IPS-15b (cell line): ENCODE measurements around the gene ZNF407.

Source experiments
- H3K27me3 ChIP-seq: one replicate; pipeline ENCODE4 v1.6.1; 2013; ENCODE audit warnings: low read length; ENCODE audit not compliant: control insufficient read depth, insufficient read depth
- H3K36me3 ChIP-seq: one replicate; pipeline ENCODE4 v1.6.1; 2013; ENCODE audit warnings: low read length; ENCODE audit not compliant: control insufficient read depth, insufficient read depth
- H3K4me1 ChIP-seq: one replicate; pipeline ENCODE4 v1.6.1; 2013; ENCODE audit warnings: mild to moderate bottlenecking, low read length; ENCODE audit not compliant: control insufficient read depth, insufficient read depth
- H3K4me3 ChIP-seq: one replicate; pipeline ENCODE4 v1.5.1; 2013; ENCODE audit warnings: low read depth, low read length
- H3K9ac ChIP-seq: one replicate; pipeline ENCODE4 v1.6.1; 2013; ENCODE audit warnings: low read depth, mild to moderate bottlenecking, low read length
- H3K9me3 ChIP-seq: one replicate; pipeline ENCODE4 v1.6.1; 2013; ENCODE audit warnings: mild to moderate bottlenecking, low read length; ENCODE audit not compliant: control insufficient read depth, insufficient read depth

The ZNF407 gene, protein sequence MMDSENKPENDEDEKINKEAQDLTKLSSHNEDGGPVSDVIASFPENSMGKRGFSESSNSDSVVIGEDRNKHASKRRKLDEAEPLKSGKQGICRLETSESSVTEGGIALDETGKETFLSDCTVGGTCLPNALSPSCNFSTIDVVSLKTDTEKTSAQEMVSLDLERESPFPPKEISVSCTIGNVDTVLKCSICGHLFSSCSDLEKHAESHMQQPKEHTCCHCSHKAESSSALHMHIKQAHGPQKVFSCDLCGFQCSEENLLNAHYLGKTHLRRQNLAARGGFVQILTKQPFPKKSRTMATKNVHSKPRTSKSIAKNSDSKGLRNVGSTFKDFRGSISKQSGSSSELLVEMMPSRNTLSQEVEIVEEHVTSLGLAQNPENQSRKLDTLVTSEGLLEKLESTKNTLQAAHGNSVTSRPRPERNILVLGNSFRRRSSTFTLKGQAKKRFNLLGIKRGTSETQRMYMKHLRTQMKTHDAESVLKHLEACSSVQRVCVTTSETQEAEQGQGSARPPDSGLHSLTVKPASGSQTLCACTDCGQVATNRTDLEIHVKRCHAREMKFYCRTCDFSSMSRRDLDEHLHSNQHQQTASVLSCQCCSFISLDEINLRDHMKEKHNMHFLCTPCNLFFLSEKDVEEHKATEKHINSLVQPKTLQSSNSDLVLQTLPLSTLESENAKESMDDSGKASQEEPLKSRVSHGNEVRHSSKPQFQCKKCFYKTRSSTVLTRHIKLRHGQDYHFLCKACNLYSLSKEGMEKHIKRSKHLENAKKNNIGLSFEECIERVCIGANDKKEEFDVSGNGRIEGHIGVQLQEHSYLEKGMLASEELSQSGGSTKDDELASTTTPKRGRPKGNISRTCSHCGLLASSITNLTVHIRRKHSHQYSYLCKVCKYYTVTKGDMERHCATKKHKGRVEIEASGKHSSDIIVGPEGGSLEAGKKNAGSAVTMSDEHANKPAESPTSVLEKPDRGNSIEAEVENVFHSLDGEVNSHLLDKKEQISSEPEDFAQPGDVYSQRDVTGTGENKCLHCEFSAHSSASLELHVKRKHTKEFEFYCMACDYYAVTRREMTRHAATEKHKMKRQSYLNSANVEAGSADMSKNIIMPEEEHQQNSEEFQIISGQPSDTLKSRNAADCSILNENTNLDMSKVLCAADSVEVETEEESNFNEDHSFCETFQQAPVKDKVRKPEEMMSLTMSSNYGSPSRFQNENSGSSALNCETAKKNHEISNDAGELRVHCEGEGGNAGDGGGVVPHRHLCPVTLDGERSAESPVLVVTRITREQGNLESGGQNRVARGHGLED (N-terminal part only)

DNA sequence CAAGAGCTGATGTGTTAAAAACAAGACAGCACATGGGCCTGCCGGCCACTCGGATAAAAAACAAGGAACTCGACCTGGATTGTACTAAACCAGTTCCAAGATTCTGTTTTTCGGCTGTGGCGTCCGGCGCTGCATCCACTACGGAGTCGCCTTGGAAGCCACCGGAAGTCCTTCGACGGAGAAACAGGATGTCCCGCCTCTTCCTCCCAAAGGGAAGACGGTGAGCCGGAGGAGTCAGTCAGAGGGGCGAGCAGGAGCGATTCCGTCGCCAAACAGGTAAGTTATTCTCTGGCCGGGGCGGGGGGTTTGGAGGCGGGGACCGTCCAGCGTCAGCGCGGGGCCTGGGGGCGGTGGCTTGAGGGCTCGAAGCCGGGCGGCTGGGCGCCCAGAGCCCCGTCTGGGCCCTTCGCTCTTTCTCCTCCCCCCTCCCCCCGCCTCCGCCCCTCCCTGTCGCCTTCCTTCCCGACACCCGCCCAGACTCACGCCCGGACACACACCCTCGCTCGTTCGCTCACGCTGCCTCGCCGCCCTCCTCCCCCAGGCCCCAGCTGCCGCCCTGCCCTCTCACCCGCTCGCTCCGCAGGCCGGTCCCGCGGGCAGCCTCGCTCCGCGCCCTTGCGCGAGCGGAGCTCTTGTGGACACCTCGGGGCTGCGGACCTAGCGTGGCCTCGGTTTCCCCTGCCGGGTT, at the start of gene ZNF407:
Gene ZNF407, plus strand, starts transcription at position 209 of the 688 bp plus-strand sequence. CDS start 33,150 bp downstream, outside the sequence.
- H3K36me3 ChIP-seq = peaks cover 4% of the 10 kb centered on the region
- H3K4me1 ChIP-seq = peaks cover 6% of the 10 kb centered on the region
- H3K4me3 ChIP-seq = peak within 1 kb of the TSS; percentile 96
- H3K9ac ChIP-seq = peak within 1 kb of the TSS; percentile 89
- peaks cover 8% of the 10 kb centered on the region for H3K27me3 ChIP-seq
- H3K9me3 ChIP-seq = no peaks in the 10 kb centered on the region

DNA sequence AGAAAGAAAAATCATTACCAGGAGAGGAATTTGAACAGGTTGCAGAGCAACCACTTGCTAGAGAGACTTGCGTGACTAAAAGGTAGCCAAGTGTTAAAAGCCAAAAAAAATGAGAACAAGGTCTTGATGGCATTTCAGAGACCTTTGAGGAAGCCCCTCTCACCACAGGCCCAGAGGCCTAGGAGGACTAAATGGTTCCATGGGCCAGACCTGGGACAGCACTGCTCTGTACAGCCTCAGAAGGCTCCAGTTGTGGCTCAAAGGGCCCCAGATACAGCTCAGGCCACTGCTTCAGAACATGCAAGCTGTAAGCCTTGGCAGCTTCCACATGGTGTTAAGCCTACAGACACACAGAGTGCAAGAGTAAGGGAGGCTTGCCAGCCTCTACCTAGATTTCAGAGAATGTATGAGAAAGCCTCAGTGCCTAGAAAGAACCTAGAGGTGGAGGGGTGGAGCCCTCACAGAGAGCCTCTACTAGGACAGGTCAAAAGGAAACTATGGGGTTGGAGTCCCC, 48.0 kb upstream of the ZNF407 start:
- Histone ChIP-seq H3K4me3 (no peak overlapping the region), H3K9ac (no peak overlapping the region), H3K36me3 (no peaks in the 10 kb centered on the region), H3K4me1 (peaks cover 2% of the 10 kb centered on the region), H3K27me3 (no peaks in the 10 kb centered on the region), H3K9me3 (peaks cover 7% of the 10 kb centered on the region)

DNA sequence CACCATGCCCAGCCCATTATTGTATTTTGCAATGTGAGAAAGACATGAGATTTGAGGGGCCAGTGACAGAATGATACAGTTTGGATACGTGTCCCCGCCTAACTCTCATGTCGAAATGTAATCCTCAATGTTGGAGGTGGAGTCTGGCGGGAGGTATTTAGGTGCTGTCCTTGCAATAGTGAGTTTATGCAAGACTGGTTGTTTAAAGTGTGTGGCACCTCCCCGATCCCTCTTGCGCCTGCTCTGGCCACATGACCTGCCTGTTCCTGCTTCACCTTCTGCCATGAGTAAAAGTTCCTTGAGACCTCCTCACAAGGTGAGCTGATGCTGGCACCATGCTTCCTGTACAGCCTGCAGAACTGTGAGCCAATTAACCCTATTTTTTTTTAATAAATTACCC, 46.8 kb upstream of the ZNF407 start:
- H3K27me3 ChIP-seq = no peaks in the 10 kb centered on the region
- H3K9me3 ChIP-seq = peaks cover 7% of the 10 kb centered on the region
- H3K9ac ChIP-seq = no peak overlapping the region
- H3K4me3 ChIP-seq = no peak overlapping the region
- no peaks in the 10 kb centered on the region for H3K36me3 ChIP-seq
- H3K4me1 ChIP-seq = peaks cover 2% of the 10 kb centered on the region

DNA sequence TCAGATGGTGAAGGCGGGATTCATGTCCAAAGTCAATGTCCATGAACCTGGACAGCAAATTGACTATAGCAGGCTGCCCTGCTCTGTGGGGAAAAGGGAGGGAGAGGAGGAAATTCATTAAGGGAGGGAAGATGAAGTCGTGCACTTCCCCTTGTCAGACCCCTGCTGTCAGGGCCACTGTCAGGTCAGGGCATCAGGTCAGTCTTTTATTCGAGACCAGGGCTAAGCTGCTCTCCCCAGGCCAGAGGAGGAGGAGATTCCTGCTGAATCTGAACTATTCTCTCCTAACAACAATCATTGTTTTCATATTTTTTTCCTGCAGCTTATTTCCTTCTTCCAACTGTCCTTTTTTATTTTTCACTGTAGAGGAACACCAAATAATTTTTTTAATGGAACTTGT, 46.2 kb upstream of the ZNF407 start:
- Histone ChIP-seq H3K9ac (no peak overlapping the region), H3K4me3 (no peak overlapping the region), H3K36me3 (no peaks in the 10 kb centered on the region), H3K9me3 (peaks cover 7% of the 10 kb centered on the region), H3K4me1 (peaks cover 2% of the 10 kb centered on the region), H3K27me3 (no peaks in the 10 kb centered on the region)

DNA sequence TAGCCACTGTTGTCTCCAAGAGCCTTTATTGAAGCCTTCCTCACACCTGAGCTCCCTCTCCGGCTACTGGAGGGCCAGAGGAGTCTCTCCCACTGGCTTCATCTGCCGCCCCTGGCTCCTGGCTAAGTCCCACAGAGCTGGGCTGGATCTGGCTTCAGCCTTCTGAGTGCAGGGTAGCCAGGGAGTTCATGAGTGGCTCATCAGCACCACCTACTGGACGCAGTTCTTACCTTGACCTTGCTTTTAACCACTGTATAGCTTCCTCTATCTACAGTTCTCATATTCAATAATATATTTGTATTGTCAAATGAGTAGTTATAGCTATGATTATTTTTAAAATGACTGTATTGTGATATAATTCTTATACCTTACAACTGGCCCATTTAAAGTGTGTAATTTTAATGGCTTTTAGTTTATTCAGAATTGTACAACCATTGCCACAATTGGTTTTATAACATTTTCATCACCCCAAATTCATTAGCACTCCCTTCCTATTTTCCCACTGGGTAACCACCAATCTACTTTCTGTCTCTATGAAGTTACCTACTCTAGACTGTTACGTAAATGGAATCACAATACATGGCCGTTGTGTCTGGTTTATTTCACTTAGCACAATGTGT, 45.6 kb upstream of the ZNF407 start:
- H3K9ac ChIP-seq = no peak overlapping the region
- peaks cover 7% of the 10 kb centered on the region for H3K9me3 ChIP-seq
- no peaks in the 10 kb centered on the region for H3K36me3 ChIP-seq
- no peak overlapping the region for H3K4me3 ChIP-seq
- H3K4me1 ChIP-seq = peaks cover 2% of the 10 kb centered on the region
- H3K27me3 ChIP-seq = no peaks in the 10 kb centered on the region

DNA sequence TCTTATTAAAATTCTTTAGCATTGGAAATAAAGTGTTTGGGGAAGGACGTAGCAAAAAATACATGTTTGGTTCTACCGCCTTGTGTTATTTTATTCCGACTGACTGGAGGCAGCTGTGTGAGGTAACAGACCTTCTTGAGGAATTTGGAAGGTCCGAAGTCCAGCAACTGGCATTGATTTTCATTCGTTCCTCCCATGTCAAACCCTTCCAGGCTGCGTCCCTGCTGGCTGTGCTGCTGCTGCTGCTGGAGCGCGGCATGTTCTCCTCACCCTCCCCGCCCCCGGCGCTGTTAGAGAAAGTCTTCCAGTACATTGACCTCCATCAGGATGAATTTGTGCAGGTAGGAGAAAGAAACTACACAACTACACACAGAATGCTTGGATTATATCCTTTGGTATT, 41.5 kb upstream of the ZNF407 start:
- Histone ChIP-seq H3K9me3 (no peaks in the 10 kb centered on the region), H3K4me3 (no peak overlapping the region), H3K4me1 (peaks cover 2% of the 10 kb centered on the region), H3K27me3 (no peaks in the 10 kb centered on the region), H3K9ac (no peak overlapping the region), H3K36me3 (no peaks in the 10 kb centered on the region)

DNA sequence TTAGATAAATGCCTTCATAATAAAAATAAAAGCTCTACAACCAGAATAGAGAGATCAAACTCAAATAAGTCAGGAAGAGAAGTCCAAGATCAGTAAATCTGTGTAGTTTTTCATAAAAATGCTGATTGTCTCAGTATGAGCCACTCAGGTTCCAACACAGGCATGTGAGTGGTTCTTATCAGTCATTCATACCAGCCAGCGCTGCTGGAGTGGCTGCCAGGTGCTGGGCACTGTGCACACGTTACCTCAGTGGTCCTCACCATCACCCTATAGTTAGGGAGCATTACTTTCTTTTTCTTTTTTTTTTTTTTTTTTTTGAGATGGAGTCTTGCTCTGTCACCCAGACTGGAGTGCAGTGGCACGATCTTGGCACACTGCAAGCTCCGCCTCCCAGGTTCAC, 39.6 kb upstream of the ZNF407 start:
- Histone ChIP-seq H3K9me3 (no peaks in the 10 kb centered on the region), H3K27me3 (no peaks in the 10 kb centered on the region), H3K9ac (no peak overlapping the region), H3K36me3 (no peaks in the 10 kb centered on the region), H3K4me1 (no peaks in the 10 kb centered on the region), H3K4me3 (no peak overlapping the region)

DNA sequence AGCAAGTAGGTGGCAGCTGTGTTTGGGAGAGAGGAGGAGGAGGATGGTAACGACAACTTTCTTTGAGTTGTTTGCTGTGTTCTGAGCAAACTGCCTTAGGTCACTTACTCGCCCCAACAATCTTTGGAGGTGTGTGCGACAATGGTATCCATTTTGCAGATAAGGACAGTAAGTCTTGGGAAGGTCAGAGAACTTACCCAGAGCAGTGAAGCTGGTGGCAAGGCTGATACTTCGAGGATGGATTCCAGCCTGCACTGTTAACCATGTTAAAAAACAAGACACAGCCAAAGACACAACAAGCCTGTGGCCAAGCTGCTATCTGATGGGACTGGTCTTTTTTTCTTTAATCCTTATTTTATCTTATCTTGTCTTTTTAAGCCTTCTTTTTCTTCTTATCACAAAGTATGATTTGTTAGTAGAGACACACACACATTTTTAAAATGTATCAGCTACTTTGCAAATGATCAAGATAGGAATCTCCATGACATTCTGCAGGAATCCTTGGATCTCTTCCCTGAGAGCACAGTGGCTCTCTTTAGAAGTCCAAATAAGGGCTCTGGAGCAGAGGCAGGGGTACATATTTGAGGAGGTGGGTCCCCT, 35.4 kb upstream of the ZNF407 start:
- Histone ChIP-seq H3K9me3 (peaks cover 8% of the 10 kb centered on the region), H3K27me3 (no peaks in the 10 kb centered on the region), H3K4me3 (no peak overlapping the region), H3K36me3 (no peaks in the 10 kb centered on the region), H3K9ac (no peak overlapping the region), H3K4me1 (no peaks in the 10 kb centered on the region)

DNA sequence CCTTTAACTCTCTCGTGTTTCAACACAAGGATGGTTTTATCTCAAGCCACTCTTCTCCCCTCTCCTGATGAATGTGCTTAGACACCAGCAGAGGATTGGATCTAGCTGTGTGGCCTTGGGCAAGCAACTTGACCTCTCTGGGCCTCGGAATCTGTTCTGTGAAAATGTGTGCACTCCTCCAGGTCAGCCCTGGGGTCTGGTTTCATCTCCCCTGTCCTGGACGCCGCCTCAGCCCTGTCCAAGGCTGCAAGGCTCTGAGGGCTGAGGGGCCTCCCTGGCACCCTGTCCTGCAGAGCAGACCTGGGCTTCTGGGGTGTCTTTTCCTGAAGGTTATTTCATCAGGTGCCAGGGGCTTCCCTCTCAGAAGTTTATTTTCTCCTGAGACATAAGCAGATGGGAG, 34.9 kb upstream of the ZNF407 start:
- Histone ChIP-seq H3K9me3 (peaks cover 8% of the 10 kb centered on the region), H3K9ac (no peak overlapping the region)

DNA sequence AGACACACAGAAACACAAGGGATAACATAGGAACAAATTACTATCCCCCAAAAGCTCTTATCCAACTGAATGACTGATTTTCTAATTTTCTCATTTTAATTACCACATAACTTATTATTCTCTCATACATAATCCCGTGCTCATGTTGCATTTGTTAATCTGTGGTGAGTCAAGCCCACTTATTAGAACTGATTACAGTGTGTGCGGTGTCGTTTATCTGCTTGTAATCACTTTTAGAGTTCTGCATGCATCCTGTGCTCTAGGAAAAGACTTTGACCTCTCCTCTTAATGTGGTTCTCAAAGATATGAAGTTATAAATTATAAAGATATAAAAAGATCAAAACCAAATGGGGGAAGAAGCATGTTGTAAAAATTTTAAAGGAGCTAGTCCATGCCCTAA, 33.7 kb upstream of the ZNF407 start:
- no peaks in the 10 kb centered on the region for H3K36me3 ChIP-seq
- peaks cover 8% of the 10 kb centered on the region for H3K9me3 ChIP-seq
- H3K9ac ChIP-seq = no peak overlapping the region
- no peaks in the 10 kb centered on the region for H3K4me1 ChIP-seq
- no peaks in the 10 kb centered on the region for H3K27me3 ChIP-seq
- H3K4me3 ChIP-seq = no peak overlapping the region

More for the DNA sequence above, 34.9 kb upstream of the ZNF407 start:
- no peaks in the 10 kb centered on the region for H3K36me3 ChIP-seq
- H3K4me3 ChIP-seq = no peak overlapping the region
- no peaks in the 10 kb centered on the region for H3K27me3 ChIP-seq
- no peaks in the 10 kb centered on the region for H3K4me1 ChIP-seq
